Activated naive CD8-positive, alpha-beta T cell treated with anti-CD3 and anti-CD28 coated beads, Interleukin-2, amount 50 U/mL, for 16 hours (primary cell): Measurements from ENCODE around the gene IGBP1.
"Not testable (repeated sequence)": the region's sequence is repeated elsewhere in the genome, so short reads cannot be mapped to it uniquely, and the experiment has no call there.

Source experiments
- DNase-seq: peaks from one replicate; pipeline ENCODE4 v3.0.0-alpha.2; 2020; ENCODE audit warnings: low read depth, low spot score

Gene IGBP1

GRCh38 chrX:70166601-70167590, 33.6 kb downstream of the IGBP1 start:
- DNase-seq = no peak

- DNase-seq = no peak
Measured at GRCh38 chrX:70168238-70169188, 35.3 kb downstream of the IGBP1 start.

- DNase-seq = no peak
Measured at GRCh38 chrX:70169281-70169680, 36.0 kb downstream of the IGBP1 start.

- DNase-seq = no peak
Measured at GRCh38 chrX:70171624-70172023, 38.4 kb downstream of the IGBP1 start.

GRCh38 chrX:70172221-70172620, 39.0 kb downstream of the IGBP1 start:
- DNase-seq = no peak

- DNase-seq = no peak
Measured at GRCh38 chrX:70172964-70173363, 39.7 kb downstream of the IGBP1 start.

- DNase-seq = no peak
Measured at GRCh38 chrX:70174754-70175153, 41.5 kb downstream of the IGBP1 start.

GRCh38 chrX:70175338-70175737, 42.1 kb downstream of the IGBP1 start:
- no peak for DNase-seq

GRCh38 chrX:70176938-70177533, 43.8 kb downstream of the IGBP1 start, which contains the start of gene DGAT2L6:
DGAT2L6 (plus strand) TSS chrX:70177483; CDS start chrX:70177583, 100 bp downstream.
- no peak for DNase-seq

GRCh38 chrX:70183091-70183490, 49.8 kb downstream of the IGBP1 start:
- no peak for DNase-seq

- DNase-seq = no peak
Measured at GRCh38 chrX:70190225-70190624, 57.0 kb downstream of the IGBP1 start.

GRCh38 chrX:70196961-70197720, 63.9 kb downstream of the IGBP1 start:
- peak; percentile 32 for DNase-seq

- no peak for DNase-seq
Measured at GRCh38 chrX:70201732-70202131, 68.5 kb downstream of the IGBP1 start.

- DNase-seq = no peak
Measured at GRCh38 chrX:70208479-70208878, 75.2 kb downstream of the IGBP1 start.

GRCh38 chrX:70209570-70209969, 76.3 kb downstream of the IGBP1 start:
- DNase-seq = not testable (repeated sequence)
